GM10248 (cell line): ENCODE data around the gene NUDCD2.

Experiments
- CTCF ChIA-PET: fragments of 300-600 bp; sonication (Branson Sonifier 250); formaldehyde crosslinking; extraction: SDS; loops from one replicate; lab custom pipeline; 2021; ENCODE audit warnings: antibody characterized with exemption; lab: Yijun Ruan, JAX
- POLR2A ChIA-PET: fragments of 350-650 bp; sonication (Branson Sonifier 250); formaldehyde crosslinking; extraction: SDS; loops from one replicate; lab custom pipeline; 2020; ENCODE audit warnings: antibody characterized with exemption; lab: Yijun Ruan, JAX
- DNase-seq: peaks from one replicate; pipeline ENCODE4 v3.0.0; 2012; ENCODE audit errors: extremely low spot score
- CTCF ChIP-seq: IDR thresholded peaks from 2 replicates; pipeline ENCODE4 v1.5.1; 2012; ENCODE audit warnings: mild to moderate bottlenecking, low read depth; ENCODE audit errors: extremely low read depth, missing control alignments, control extremely low read depth

NUDCD2 gene

GRCh38 chr5:163498886-163499285, 39.0 kb upstream of the NUDCD2 start:
- TF ChIP-seq CTCF: no peak
- no peak for DNase-seq
- ChIA-PET CTCF (interaction anchor here (1.0 kb wide), 1 partner anchor 10 kb away, joined by 3 read pairs; no protein-coding TSS in a partner anchor), POLR2A (no interaction called here)

GRCh38 chr5:163497315-163497714, 37.4 kb upstream of the NUDCD2 start:
- TF ChIP-seq CTCF: no peak
- CTCF ChIA-PET: interaction anchor here (1.0 to 2.7 kb wide), 2 partner anchors 20 to 38 kb away, joined by 3 to 9 read pairs; partner anchors contain the start of genes HMMR and NUDCD2
- POLR2A ChIA-PET: no interaction called here
- no peak for DNase-seq

GRCh38 chr5:163496286-163496685, 36.4 kb upstream of the NUDCD2 start:
- TF ChIP-seq CTCF: no peak
- ChIA-PET POLR2A (no interaction called here), CTCF (interaction anchor here (1.3 to 2.7 kb wide), 2 partner anchors 15 to 37 kb away, joined by 3 to 9 read pairs; partner anchors contain the start of genes HMMR and NUDCD2)
- no peak for DNase-seq

GRCh38 chr5:163489745-163490075, 29.8 kb upstream of the NUDCD2 start:
- DNase-seq: no peak
- POLR2A ChIA-PET: no interaction called here
- no peak for TF ChIP-seq CTCF
- CTCF ChIA-PET: interaction anchor here (0.9 to 3.1 kb wide), 8 partner anchors 9 to 30 kb away, joined by 3 to 19 read pairs (median 6); partner anchors contain the start of genes HMMR and NUDCD2

- ChIA-PET POLR2A (no interaction called here), CTCF (interaction anchor here (0.9 to 3.1 kb wide), 8 partner anchors 10 to 29 kb away, joined by 3 to 19 read pairs (median 6); partner anchors contain the start of genes HMMR and NUDCD2)
- peak; percentile 12 for TF ChIP-seq CTCF
- no peak for DNase-seq
These were observed 29.3 kb upstream of the NUDCD2 start for GRCh38 chr5:163489055-163489744.

- no peak for DNase-seq
- POLR2A ChIA-PET: no interaction called here
- no peak for TF ChIP-seq CTCF
- CTCF ChIA-PET: interaction anchor here (0.9 to 3.8 kb wide), 3 partner anchors 10 to 14 kb away, joined by 4 to 19 read pairs (median 8); no protein-coding TSS in a partner anchor
These were observed 19.0 kb upstream of the NUDCD2 start for GRCh38 chr5:163478982-163479271.
